ENCODE measurements around the gene GOLT1A. TPM values are rescaled to one million over a fixed set of nuclear protein-coding genes. Genes with fewer than 3 reads are reported as not detected.

The GOLT1A gene
- total RNA-seq, 1 donor from 2014 or later: 0.50 TPM

- Histone ChIP-seq H3K4me3 (ENCODE audit: insufficient read depth, low read depth, low read length) (no peak overlapping the region), H3K4me2 (ENCODE audit: low read length) (no peak overlapping the region), H3K9ac (ENCODE audit: low read length) (no peak overlapping the region), H3K27ac (ENCODE audit: low read depth, low read length) (no peak overlapping the region), H2AFZ (ENCODE audit: low read depth, low read length) (no peak overlapping the region), H4K20me1 (ENCODE audit: insufficient read depth, low read length) (no peaks in the 10 kb centered on the region), H3K36me3 (ENCODE audit: insufficient read depth, low read length) (no peaks in the 10 kb centered on the region), H3K9me3 (ENCODE audit: insufficient read depth, low read depth, low read length) (no peaks in the 10 kb centered on the region), H3K4me1 (ENCODE audit: insufficient read depth, low read length) (peaks cover 8% of the 10 kb centered on the region), H3K27me3 (ENCODE audit: insufficient read depth, low read length) (no peaks in the 10 kb centered on the region), H3K79me2 (ENCODE audit: insufficient read depth, low read length) (no peaks in the 10 kb centered on the region)
- DNase-seq (ENCODE audit: low read depth) (no peak), FAIRE-seq (no peak)
- Mint-ChIP-seq H3K27me3 (ENCODE audit: low read depth, unreplicated experiment) (peaks cover 23% of the 10 kb centered on the region), H3K4me3 (ENCODE audit: unreplicated experiment) (peak overlapping the region; percentile 55), H3K36me3 (ENCODE audit: low read depth, unreplicated experiment) (peaks cover 2% of the 10 kb centered on the region), H3K27ac (ENCODE audit: unreplicated experiment) (no peak overlapping the region), H3K4me1 (ENCODE audit: low read depth, unreplicated experiment) (no peaks in the 10 kb centered on the region), H3K9me3 (ENCODE audit: unreplicated experiment) (no peaks in the 10 kb centered on the region)
- no peak for TF ChIP-seq EZH2 (IDR thresholded peaks at IDR 0.05; ENCODE audit: insufficient read depth, low read length)
- TF ChIP-seq CTCF (IDR thresholded peaks at IDR 0.05; ENCODE audit: insufficient read depth, low read depth, low read length): no peak
These were observed 9.5 kb upstream of the GOLT1A start for GRCh38 chr1:204223129-204223860.

- peaks cover 8% of the 10 kb centered on the region for H3K4me1 ChIP-seq (ENCODE audit: insufficient read depth, low read length)
- FAIRE-seq (no peak), DNase-seq (ENCODE audit: low read depth) (no peak)
- H3K4me3 ChIP-seq (ENCODE audit: insufficient read depth, low read depth, low read length): no peak overlapping the region
- no peak overlapping the region for H3K4me2 ChIP-seq (ENCODE audit: low read length)
- no peaks in the 10 kb centered on the region for H3K4me1 Mint-ChIP-seq (ENCODE audit: low read depth, unreplicated experiment)
- no peaks in the 10 kb centered on the region for H3K36me3 ChIP-seq (ENCODE audit: insufficient read depth, low read length)
- no peaks in the 10 kb centered on the region for H3K27me3 ChIP-seq (ENCODE audit: insufficient read depth, low read length)
- H3K27ac Mint-ChIP-seq (ENCODE audit: unreplicated experiment): no peak overlapping the region
- H3K27ac ChIP-seq (ENCODE audit: low read depth, low read length): no peak overlapping the region
- H3K4me3 Mint-ChIP-seq (ENCODE audit: unreplicated experiment): no peak overlapping the region
- no peak overlapping the region for H3K9ac ChIP-seq (ENCODE audit: low read length)
- H4K20me1 ChIP-seq (ENCODE audit: insufficient read depth, low read length): no peaks in the 10 kb centered on the region
- H3K27me3 Mint-ChIP-seq (ENCODE audit: low read depth, unreplicated experiment): peaks cover 29% of the 10 kb centered on the region
- no peaks in the 10 kb centered on the region for H3K9me3 ChIP-seq (ENCODE audit: insufficient read depth, low read depth, low read length)
- no peak overlapping the region for H2AFZ ChIP-seq (ENCODE audit: low read depth, low read length)
- no peaks in the 10 kb centered on the region for H3K9me3 Mint-ChIP-seq (ENCODE audit: unreplicated experiment)
- TF ChIP-seq EZH2 (IDR thresholded peaks at IDR 0.05; ENCODE audit: insufficient read depth, low read length) (no peak), CTCF (IDR thresholded peaks at IDR 0.05; ENCODE audit: insufficient read depth, low read depth, low read length) (no peak)
- H3K79me2 ChIP-seq (ENCODE audit: insufficient read depth, low read length): no peaks in the 10 kb centered on the region
- peaks cover 2% of the 10 kb centered on the region for H3K36me3 Mint-ChIP-seq (ENCODE audit: low read depth, unreplicated experiment)
These were observed 8.9 kb upstream of the GOLT1A start for GRCh38 chr1:204222764-204223055.

GRCh38 chr1:204222006-204222763 is 8.4 kb upstream of the GOLT1A start:
- Mint-ChIP-seq H3K4me1 (ENCODE audit: low read depth, unreplicated experiment) (no peaks in the 10 kb centered on the region), H3K27me3 (ENCODE audit: low read depth, unreplicated experiment) (peaks cover 32% of the 10 kb centered on the region), H3K9me3 (ENCODE audit: unreplicated experiment) (no peaks in the 10 kb centered on the region), H3K4me3 (ENCODE audit: unreplicated experiment) (no peak overlapping the region), H3K36me3 (ENCODE audit: low read depth, unreplicated experiment) (peaks cover 2% of the 10 kb centered on the region), H3K27ac (ENCODE audit: unreplicated experiment) (no peak overlapping the region)
- Histone ChIP-seq H3K4me1 (ENCODE audit: insufficient read depth, low read length) (peaks cover 8% of the 10 kb centered on the region), H3K4me2 (ENCODE audit: low read length) (no peak overlapping the region), H4K20me1 (ENCODE audit: insufficient read depth, low read length) (no peaks in the 10 kb centered on the region), H3K9ac (ENCODE audit: low read length) (no peak overlapping the region), H3K27me3 (ENCODE audit: insufficient read depth, low read length) (no peaks in the 10 kb centered on the region), H3K27ac (ENCODE audit: low read depth, low read length) (no peak overlapping the region), H2AFZ (ENCODE audit: low read depth, low read length) (no peak overlapping the region), H3K4me3 (ENCODE audit: insufficient read depth, low read depth, low read length) (no peak overlapping the region), H3K9me3 (ENCODE audit: insufficient read depth, low read depth, low read length) (no peaks in the 10 kb centered on the region), H3K36me3 (ENCODE audit: insufficient read depth, low read length) (no peaks in the 10 kb centered on the region), H3K79me2 (ENCODE audit: insufficient read depth, low read length) (no peaks in the 10 kb centered on the region)
- TF ChIP-seq EZH2 (IDR thresholded peaks at IDR 0.05; ENCODE audit: insufficient read depth, low read length) (no peak), CTCF (IDR thresholded peaks at IDR 0.05; ENCODE audit: insufficient read depth, low read depth, low read length) (no peak)
- DNase-seq (ENCODE audit: low read depth) (no peak), FAIRE-seq (no peak)

Data from astrocyte (in vitro differentiated cells and primary cell).